Measurements from ENCODE around the gene SLC16A7. TPM values are rescaled to one million over a fixed set of nuclear protein-coding genes. Genes with fewer than 3 reads are reported as not detected.

Gene SLC16A7
- total and polyA plus RNA-seq, 10 donors, result 3.2 to 98.8 (median 60.9) TPM

GRCh38 chr12:59643550-59643949 lies 47.7 kb downstream of the SLC16A7 start:
- Histone ChIP-seq H3K4me1 (no peaks in the 10 kb centered on the region), H3K27ac (no peak overlapping the region), H3K27me3 (replicated peaks in 1 of 7) (no peaks in the 10 kb centered on the region), H3K4me3 (no peak overlapping the region), H3K9me3 (peaks cover 0 to 25% (median 6%) of the 10 kb centered on the region in 8 donors), H3K36me3 (peaks cover 0 to 48% (median 5%) of the 10 kb centered on the region in 6 donors)
- intact Hi-C loops (cut with DNase I; ENCODE audit: low total_unique reads), result no loop called here
- WGBS, 5 donors, result 64 to 75% (median 67%) methylated on average over 3 of the region's 3 CpGs
- TF ChIP-seq POLR2A (IDR thresholded peaks at IDR 0.05) (no peak), POLR2AphosphoS5 (IDR thresholded peaks at IDR 0.05) (no peak), CTCF (IDR thresholded peaks at IDR 0.05 in 8 of 11, conservative IDR thresholded peaks at IDR 0.05 in 3 of 11) (no peak)
- no peak for DNase-seq

- Histone ChIP-seq H3K36me3 (peaks cover 0 to 48% (median 5%) of the 10 kb centered on the region in 6 donors), H3K27me3 (replicated peaks in 1 of 7) (no peaks in the 10 kb centered on the region), H3K27ac (no peak overlapping the region), H3K4me3 (no peak overlapping the region), H3K9me3 (peaks cover 0 to 25% (median 6%) of the 10 kb centered on the region in 8 donors), H3K4me1 (no peaks in the 10 kb centered on the region)
- DNase-seq, result no peak
- intact Hi-C loops (cut with DNase I; ENCODE audit: low total_unique reads), result no loop called here
- 93 to 100% (median 96%) methylated on average over 1 of the region's 1 CpG for whole genome bisulfite sequencing, 5 donors
- TF ChIP-seq POLR2A (IDR thresholded peaks at IDR 0.05), result no peak
- TF ChIP-seq POLR2AphosphoS5 (IDR thresholded peaks at IDR 0.05), result no peak
- TF ChIP-seq CTCF (IDR thresholded peaks at IDR 0.05 in 8 of 11, conservative IDR thresholded peaks at IDR 0.05 in 3 of 11), result no peak
These were observed 49.4 kb downstream of the SLC16A7 start for GRCh38 chr12:59645242-59645641.

GRCh38 chr12:59646636-59647035 lies 50.8 kb downstream of the SLC16A7 start:
- no peaks in the 10 kb centered on the region for H3K27me3 ChIP-seq (replicated peaks in 1 of 7)

GRCh38 chr12:59649203-59649602 lies 53.4 kb downstream of the SLC16A7 start:
- H3K27me3 ChIP-seq (replicated peaks in 1 of 7), result no peaks in the 10 kb centered on the region
- intact Hi-C loops (cut with DNase I; ENCODE audit: low total_unique reads), result no loop called here
- H3K36me3 ChIP-seq, result peaks cover 0 to 31% (median 5%) of the 10 kb centered on the region in 6 donors
- H3K27ac ChIP-seq, result no peak overlapping the region
- 73 to 90% (median 83%) methylated on average over 2 of the region's 2 CpGs for WGBS, 5 donors
- peaks cover 0 to 25% (median 6%) of the 10 kb centered on the region in 8 donors for H3K9me3 ChIP-seq
- no peak overlapping the region for H3K4me3 ChIP-seq
- TF ChIP-seq POLR2AphosphoS5 (IDR thresholded peaks at IDR 0.05), result no peak
- no peak for TF ChIP-seq CTCF (IDR thresholded peaks at IDR 0.05 in 8 of 11, conservative IDR thresholded peaks at IDR 0.05 in 3 of 11)
- TF ChIP-seq POLR2A (IDR thresholded peaks at IDR 0.05), result no peak
- no peaks in the 10 kb centered on the region for H3K4me1 ChIP-seq
- no peak for DNase-seq

More at GRCh38 chr12:59646636-59647035, 50.8 kb downstream of the SLC16A7 start:
- Histone ChIP-seq H3K36me3 (peaks cover 0 to 48% (median 5%) of the 10 kb centered on the region in 6 donors), H3K4me1 (no peaks in the 10 kb centered on the region), H3K27ac (no peak overlapping the region), H3K9me3 (peaks cover 0 to 25% (median 6%) of the 10 kb centered on the region in 8 donors), H3K4me3 (no peak overlapping the region)
- intact Hi-C loops (cut with DNase I; ENCODE audit: low total_unique reads), result no loop called here
- TF ChIP-seq POLR2A (IDR thresholded peaks at IDR 0.05) (no peak), CTCF (IDR thresholded peaks at IDR 0.05 in 8 of 11, conservative IDR thresholded peaks at IDR 0.05 in 3 of 11) (no peak), POLR2AphosphoS5 (IDR thresholded peaks at IDR 0.05) (no peak)
- no peak for DNase-seq
